ENCODE data around the gene C16orf96.

C16orf96 gene

DNA sequence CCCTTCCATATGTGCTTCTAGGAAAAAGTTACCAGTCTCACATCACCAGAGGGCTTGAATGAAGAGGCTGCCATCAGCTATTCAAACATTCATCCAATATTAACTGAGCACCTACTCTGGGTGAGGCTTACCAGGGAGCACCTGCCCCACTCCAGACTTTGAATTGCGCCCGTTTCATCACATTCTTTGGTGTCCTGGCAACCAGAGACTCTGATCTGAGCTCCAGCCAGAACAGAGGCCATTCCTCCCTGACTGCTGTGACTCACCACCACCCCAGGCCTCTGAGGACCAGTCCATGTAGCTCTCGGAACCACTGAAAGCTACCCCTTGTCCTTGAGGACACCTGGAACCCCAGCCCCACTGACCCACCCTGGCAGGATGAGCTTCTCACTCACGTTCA is at the start of gene C16orf96:
C16orf96 (plus strand) TSS at position 229 of the 400 bp plus-strand sequence; CDS start at position 379, 150 bp downstream.
- in situ Hi-C loops (cut with MboI; ENCODE audit: low sequenced_read_pairs) = no loop called here

GRCh38 chr16:4506450-4506849 is 49.7 kb upstream of the C16orf96 start:
- in situ Hi-C loops (cut with MboI; ENCODE audit: low sequenced_read_pairs) = no loop called here

GRCh38 chr16:4507588-4508345 is 48.4 kb upstream of the C16orf96 start:
- in situ Hi-C loops (cut with MboI; ENCODE audit: low sequenced_read_pairs) = no loop called here

DNA sequence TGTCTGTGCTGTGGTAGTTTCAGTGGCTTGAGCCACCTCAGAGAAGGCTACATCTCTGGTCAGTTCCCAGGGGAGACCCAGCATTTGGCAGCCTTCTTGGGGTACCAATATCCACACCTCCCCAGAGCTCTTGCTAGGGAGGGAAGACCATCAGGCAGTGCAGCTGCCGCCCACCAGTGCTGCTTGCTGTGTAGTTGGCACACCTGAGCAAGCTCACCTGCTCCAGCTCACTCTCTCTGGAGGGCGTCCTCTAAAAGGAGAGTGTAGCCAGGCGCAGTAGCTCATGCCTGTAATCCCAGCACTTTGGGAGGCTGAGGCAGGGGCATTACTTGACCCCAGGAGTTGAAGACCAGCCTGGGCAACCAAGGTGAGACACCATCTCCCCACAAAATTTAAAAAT is 47.3 kb upstream of the C16orf96 start:
- in situ Hi-C loops (cut with MboI; ENCODE audit: low sequenced_read_pairs) = no loop called here

DNA sequence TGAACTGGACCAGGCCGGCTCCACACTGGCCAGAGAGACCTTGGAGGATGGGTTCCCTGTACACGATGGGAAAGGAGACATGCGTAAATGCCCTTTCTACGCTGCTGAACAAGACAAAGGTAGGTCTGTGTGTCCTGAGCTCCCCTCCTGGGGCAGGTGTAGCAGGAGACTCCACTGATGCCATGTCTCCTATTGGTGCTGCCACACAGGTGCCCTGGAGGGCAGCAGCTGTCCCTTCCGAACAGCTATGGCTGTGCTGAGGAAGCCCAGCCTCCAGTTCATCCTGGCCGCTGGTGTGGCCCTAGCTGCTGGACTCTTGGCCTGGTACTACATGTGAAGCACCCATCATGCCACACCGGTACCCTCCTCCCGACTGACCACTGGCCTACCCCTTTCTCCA is 46.7 kb upstream of the C16orf96 start:
- in situ Hi-C loops (cut with MboI; ENCODE audit: low sequenced_read_pairs) = no loop called here

- in situ Hi-C loops (cut with MboI; ENCODE audit: low sequenced_read_pairs) = no loop called here
These were observed 46.0 kb upstream of the C16orf96 start for GRCh38 chr16:4510131-4510530.

- in situ Hi-C loops (cut with MboI; ENCODE audit: low sequenced_read_pairs) = no loop called here
These were observed 45.3 kb upstream of the C16orf96 start for GRCh38 chr16:4510747-4511426.

GRCh38 chr16:4511441-4512082 is 44.6 kb upstream of the C16orf96 start:
- in situ Hi-C loops (cut with MboI; ENCODE audit: low sequenced_read_pairs) = no loop called here

- in situ Hi-C loops (cut with MboI; ENCODE audit: low sequenced_read_pairs) = no loop called here
These were observed 43.7 kb upstream of the C16orf96 start for GRCh38 chr16:4512473-4512872.

DNA sequence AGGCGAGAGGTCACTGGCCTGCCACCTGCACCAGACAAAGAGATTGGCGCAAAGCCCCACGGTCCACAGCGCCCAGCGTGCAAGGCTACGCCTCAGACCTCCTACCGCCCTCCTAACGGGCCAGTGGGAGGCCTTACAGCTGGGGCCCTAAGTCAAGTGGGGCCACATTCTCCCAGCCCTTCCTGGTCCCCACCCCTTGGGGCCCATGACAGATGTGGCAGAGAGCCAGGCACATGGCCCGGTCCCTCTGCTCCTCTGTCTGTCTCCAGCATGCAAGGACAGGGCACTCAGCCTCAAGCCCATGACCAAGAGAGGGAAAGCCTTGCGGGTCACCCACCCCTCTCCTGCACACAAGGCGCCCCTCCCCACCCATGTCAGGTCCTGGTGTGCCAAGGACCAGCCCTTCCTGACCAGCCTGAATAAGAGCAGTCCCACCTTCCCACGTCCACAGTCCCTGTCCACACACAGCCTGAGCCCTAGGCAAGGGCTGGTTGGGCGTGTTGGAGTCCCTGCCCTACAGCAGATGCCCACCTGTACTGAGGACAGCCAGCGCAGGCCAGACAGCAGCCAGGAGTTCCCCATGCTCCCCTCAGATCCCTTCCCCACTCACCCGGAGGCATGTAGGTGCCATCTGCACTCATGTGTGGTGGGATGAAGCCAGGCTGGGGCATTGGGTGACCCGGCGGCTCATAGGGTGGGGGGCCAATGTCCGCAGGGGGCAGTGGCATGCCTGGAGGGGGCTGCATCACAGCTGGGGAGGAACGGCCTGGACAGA is 42.9 kb upstream of the C16orf96 start:
- in situ Hi-C loops (cut with MboI; ENCODE audit: low sequenced_read_pairs) = no loop called here

DNA sequence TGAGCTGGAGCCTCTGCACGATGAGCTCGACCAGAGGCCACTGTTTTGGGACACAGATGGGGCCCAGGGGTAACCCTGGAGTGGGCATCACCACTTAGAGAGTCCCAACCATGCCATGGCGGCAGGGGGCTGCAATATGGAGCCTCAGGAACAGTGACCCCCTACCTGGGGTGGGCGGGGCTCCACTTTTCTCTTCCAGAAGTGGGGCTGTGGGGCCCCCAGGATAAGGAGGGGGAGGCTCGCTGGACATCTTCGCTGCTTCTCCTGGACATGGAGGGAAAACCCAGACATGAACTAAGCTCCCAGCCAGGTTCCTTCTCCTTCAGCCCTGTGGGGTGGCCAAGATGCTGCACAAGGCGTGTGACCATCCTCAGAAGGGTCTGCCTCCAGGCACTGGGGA is 42.3 kb upstream of the C16orf96 start:
- in situ Hi-C loops (cut with MboI; ENCODE audit: low sequenced_read_pairs) = no loop called here

DNA sequence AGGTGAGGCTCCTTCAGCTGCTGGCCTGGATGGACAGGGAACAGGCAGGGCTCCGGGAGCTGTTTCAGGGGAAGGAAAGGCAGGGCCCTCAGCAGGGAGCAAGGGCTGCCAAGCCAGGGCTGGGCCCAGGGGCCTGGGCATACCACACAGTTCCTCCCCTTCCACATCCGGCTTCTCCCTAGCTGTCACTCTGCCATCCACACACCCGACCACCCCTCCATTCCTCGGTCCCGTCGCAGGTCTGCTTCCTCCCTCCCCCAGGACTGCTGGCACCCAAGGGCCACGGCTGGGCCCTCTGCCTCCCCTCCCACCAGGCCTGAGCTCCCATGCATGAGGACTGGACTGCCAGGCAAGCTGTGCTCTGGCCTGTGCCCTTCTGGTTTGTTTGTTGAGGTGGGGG is 41.5 kb upstream of the C16orf96 start:
- in situ Hi-C loops (cut with MboI; ENCODE audit: low sequenced_read_pairs) = no loop called here

GRCh38 chr16:4515611-4516233 is 40.4 kb upstream of the C16orf96 start:
- in situ Hi-C loops (cut with MboI; ENCODE audit: low sequenced_read_pairs) = no loop called here

GRCh38 chr16:4517812-4518680 is 38.1 kb upstream of the C16orf96 start:
- in situ Hi-C loops (cut with MboI; ENCODE audit: low sequenced_read_pairs) = no loop called here

DNA sequence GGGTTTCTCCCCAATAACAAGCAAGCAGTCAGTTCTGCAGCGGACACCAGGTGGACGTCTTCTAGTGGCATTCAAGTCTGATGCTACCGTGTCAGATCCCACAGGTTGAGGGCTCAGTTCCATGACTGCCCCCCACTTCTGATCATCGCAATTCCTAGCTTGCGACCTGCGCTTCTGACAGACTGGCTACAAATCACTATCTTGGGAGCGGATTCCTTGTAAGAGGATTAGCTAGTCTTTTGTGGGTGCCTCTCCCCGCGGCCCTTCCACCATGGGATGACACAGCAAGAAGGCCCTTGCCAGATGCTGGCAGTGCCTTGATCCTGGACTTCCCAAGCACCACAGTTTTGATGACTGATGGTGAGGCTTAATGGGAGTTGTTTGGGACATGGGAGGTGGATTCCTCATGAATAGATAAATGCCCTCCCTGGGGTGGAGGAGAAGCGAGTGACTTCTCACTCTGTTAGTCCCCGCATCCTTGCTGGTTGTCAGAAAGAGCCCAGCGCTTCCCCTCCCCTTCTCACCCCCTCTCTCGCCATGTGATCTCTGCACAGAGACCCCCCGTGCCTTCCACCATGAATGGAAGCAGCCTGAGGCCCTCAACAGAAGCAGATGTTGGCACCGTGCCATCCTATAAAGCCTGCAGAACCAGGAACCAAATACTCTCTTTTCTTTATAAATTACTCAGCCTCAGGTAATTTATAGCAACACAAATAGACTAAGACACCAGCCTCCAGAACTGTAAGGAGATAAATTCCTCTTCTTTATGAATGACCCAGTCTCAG is 36.7 kb upstream of the C16orf96 start:
- in situ Hi-C loops (cut with MboI; ENCODE audit: low sequenced_read_pairs) = no loop called here

DNA sequence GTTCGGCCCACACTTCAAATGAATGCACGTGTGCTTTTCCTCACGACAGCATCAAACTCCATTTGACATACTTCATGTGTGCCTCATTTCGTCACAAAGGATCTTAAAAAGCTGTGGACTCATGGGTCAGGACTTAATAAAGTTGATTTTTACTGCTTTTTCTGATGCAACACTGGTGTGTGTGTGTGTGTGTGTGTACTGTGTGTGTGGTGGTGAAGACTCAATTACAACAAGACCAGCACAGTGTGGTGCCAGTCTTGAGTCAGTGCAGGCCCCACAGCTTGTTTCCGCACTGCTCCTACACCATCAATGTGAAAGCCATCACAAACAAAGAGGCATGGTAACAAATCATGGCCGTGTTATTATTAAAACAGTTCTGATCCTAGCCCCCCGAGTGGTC is 35.2 kb upstream of the C16orf96 start:
- in situ Hi-C loops (cut with MboI; ENCODE audit: low sequenced_read_pairs) = no loop called here

DNA sequence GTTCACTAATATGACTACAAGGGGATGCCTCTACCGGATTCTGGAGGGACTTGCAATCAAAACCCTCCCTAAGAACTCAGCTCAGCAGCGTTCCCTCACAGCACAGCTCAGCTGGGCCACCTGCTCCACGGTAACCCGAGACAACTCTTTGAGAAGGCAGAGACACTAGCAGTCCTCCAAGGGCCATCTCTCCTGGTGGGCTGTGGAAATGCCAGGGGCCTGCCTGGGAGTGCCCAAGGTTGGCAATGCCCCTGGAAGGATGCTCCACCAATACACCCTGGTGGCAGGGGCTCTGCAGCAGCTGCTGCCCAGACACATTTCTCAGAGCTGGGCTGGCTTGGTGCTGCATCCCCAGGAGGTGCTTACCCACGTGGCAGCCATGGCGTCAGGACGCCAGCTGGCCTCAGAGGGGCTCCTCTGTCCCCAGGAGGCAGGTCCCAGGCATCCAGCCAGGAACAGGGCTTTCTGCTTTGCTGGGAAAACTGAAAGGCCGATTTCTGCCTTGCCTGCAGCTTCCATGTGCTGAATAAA is 34.0 kb upstream of the C16orf96 start:
- in situ Hi-C loops (cut with MboI; ENCODE audit: low sequenced_read_pairs) = no loop called here

- in situ Hi-C loops (cut with MboI; ENCODE audit: low sequenced_read_pairs) = no loop called here
These were observed 32.5 kb upstream of the C16orf96 start for GRCh38 chr16:4523686-4524085.

DNA sequence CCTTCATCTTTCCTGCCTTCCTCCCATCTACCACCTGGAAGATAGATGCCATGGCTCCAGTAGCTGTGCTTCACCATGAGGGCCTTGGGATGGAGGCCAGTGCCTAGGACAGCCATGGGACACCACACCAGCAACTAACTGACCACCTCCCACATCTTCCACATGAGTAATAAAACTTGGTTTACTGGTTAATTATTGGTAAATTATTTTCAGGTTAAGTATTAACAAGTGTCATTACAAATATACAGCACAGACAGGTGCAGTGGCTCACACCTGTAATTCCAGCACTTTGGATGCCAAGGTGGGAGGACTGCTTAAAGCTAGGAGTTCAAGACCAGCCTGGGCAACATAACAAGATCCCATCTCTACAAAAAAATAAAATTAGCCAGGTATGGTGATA is 31.6 kb upstream of the C16orf96 start:
- in situ Hi-C loops (cut with MboI; ENCODE audit: low sequenced_read_pairs) = no loop called here
